Activated naive CD8-positive, alpha-beta T cell treated with anti-CD3 and anti-CD28 coated beads, Interleukin-2, amount 10 ng/mL, durations not matched to agents 7 days and 5 days (primary cell): Measurements from ENCODE around the gene PPARD. TPM values are rescaled to one million over a fixed set of nuclear protein-coding genes. Genes with fewer than 3 reads are reported as not detected.
A peak's percentile ranks its signal among the peaks of the same experiment; 100 is the strongest.

Experiments
- ATAC-seq: fragments of 150-1000 bp; cut with Tn5 transposase; one replicate; pipeline ENCODE4 v1.10.0; 2021; ENCODE audit warnings: low read depth, moderate library complexity
- POLR2A ChIA-PET: fragments of 350-600 bp; sonication (Branson Sonifier 250); formaldehyde crosslinking; loops from one replicate; lab custom pipeline; 2021; ENCODE audit warnings: antibody characterized with exemption; lab: Charles Lee
- DNase-seq: peaks from one replicate; pipeline ENCODE4 v3.0.0; 2021
- H3K27ac Mint-ChIP-seq: one replicate; pipeline ENCODE4 v1.8.0; 2022; ENCODE audit warnings: mild to moderate bottlenecking, mixed read lengths
- H3K27me3 Mint-ChIP-seq: one replicate; pipeline ENCODE4 v1.8.0; 2022; ENCODE audit warnings: mild to moderate bottlenecking, moderate library complexity, mixed read lengths
- H3K36me3 Mint-ChIP-seq: one replicate; pipeline ENCODE4 v1.8.0; 2021; ENCODE audit warnings: mild to moderate bottlenecking, mixed read lengths
- H3K4me1 Mint-ChIP-seq: one replicate; pipeline ENCODE4 v1.8.0; 2021; ENCODE audit warnings: mixed read lengths
- H3K4me3 Mint-ChIP-seq: one replicate; pipeline ENCODE4 v1.8.0; 2022; ENCODE audit warnings: mild to moderate bottlenecking, moderate library complexity, mixed read lengths
- H3K9me3 Mint-ChIP-seq: one replicate; pipeline ENCODE4 v1.8.0; 2021; ENCODE audit warnings: mixed read lengths
- total RNA-seq, 2 experiments: library from RNA; stranded (reverse); gene quantifications; one replicate each; pipeline ENCODE4 v1.2.3, GENCODE V29; 2021

PPARD gene
- total RNA-seq, 2 experiments from 2014 or later, result 43.0 to 45.9 TPM

DNA sequence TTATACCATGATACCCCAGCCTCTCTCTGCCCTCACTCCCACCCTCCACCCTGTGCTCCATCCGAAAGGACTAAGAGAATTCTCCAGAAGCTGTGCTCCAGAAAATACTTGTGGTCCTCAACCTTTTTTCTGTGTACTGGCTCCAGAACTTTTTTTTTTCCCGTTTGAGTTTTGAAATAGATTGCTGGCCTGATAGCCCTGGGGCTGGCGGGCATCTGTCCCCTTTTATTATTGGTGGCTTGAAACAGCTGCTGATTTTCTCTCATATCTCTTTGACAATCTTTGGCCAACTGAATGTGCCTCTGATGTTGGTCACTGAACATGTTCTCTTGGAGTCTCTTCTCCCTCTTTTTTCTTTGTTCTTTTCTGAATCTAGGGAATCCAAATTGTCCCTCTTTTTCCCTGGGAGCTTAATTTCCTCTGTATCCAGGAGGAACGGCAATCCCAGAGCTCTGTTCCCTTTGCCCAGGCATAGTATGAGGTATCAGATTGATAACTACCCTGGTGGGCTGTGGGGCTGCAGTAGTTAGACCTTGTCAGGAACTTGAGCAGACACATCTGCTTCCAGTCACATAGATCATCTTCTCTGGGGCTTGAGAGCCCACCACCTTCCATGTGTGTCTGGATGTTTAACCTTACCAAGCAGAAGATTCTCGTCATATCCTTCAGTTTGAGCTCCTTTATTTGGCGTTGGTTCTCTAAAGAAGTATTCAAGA lies 1.6 kb downstream of the PPARD start:
- Mint-ChIP-seq H3K9me3 (no peaks in the 10 kb centered on the region), H3K27ac (peak overlapping the region; percentile 40), H3K4me1 (peaks cover 48% of the 10 kb centered on the region), H3K4me3 (peak overlapping the region; percentile 97), H3K27me3 (no peaks in the 10 kb centered on the region), H3K36me3 (peaks cover 41% of the 10 kb centered on the region)
- ATAC-seq, result no peak
- no peak for DNase-seq
- POLR2A ChIA-PET, result interaction anchor here (0.8 to 2.9 kb wide), 5 partner anchors 28 to 124 kb away, joined by 3 to 23 read pairs (median 4); partner anchors contain the start of gene RPL10A

DNA sequence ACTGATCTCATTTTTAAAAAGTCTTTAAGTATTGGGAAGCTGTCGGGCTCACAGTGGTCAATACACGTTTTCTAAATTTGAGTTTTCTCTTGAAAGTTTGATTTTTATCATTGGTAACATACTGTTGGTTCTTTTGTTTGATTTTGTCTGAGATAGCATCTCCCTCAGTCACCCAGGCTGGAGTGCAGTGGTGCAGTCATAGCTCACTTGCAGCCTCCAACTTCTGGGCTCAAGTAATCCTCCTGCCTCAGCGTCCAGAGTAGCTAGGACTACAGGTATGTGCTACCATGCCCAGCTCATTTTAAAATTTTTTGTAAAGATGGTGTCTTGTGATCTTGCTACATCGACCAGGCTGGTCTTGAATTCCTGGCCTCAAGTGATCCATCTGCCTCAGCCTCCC lies 9.1 kb downstream of the PPARD start:
- H3K4me3 Mint-ChIP-seq, result no peak overlapping the region
- DNase-seq (no peak), ATAC-seq (no peak)
- H3K9me3 Mint-ChIP-seq, result no peaks in the 10 kb centered on the region
- H3K27ac Mint-ChIP-seq, result no peak overlapping the region
- POLR2A ChIA-PET, result no interaction called here
- H3K27me3 Mint-ChIP-seq, result no peaks in the 10 kb centered on the region
- H3K4me1 Mint-ChIP-seq, result peaks cover 30% of the 10 kb centered on the region
- H3K36me3 Mint-ChIP-seq, result peaks cover 69% of the 10 kb centered on the region

DNA sequence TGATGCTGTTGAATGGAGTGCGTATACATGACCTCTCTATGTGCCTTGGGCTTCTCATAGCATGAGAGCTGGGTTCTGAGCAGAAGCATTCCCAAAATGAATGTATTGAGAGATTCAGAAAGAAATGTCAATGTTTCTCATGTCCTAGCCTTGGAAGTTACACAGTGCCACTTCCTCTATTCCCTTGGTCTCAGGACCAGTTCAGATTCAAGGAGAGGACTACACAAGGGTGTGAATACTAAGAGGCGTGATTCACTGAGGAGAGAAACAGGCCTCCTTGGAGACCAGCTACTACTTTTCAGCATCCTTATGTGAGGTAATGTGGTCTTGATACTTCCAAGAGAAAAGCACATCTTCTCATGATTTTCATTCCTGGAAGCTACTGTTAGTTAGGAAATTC lies 10.4 kb downstream of the PPARD start:
- no peaks in the 10 kb centered on the region for H3K27me3 Mint-ChIP-seq
- H3K36me3 Mint-ChIP-seq, result peaks cover 78% of the 10 kb centered on the region
- POLR2A ChIA-PET, result no interaction called here

DNA sequence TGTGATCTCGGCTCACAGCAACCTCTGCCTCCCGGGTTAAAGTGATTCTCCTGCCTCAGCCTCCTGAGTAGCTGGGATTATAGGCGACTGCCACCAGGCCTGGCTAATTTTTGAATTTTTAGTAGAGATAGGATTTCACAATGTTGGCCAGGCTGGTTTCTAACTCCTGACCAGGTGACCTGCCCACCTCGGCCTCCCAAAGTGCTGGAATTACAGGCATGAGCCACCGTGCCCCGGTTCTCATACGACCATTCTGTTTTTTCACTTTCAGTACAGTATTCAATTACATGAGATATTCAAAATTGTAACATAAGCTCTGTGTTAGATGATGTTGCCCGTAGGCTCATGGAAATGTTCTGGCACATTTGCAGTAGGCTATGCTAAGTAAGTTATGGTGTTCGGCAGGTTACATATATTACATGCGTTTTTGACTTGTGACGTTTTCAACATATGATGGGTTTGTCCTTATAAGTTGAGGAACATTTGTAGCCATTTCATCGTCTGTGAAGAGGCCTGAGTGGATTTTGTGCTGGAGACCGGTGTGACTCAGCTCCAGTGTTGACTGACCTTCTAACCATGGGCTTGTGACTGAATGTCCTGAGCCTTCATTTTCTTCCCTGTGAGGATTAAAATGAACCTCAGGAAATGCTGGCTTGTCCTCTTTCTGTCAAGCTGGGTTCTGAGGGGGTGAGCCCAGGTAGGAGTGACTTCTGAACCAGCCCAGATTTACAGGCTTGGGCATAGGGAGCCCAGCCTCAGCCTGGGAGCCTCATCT lies 12.2 kb downstream of the PPARD start:
- no peak overlapping the region for H3K27ac Mint-ChIP-seq
- DNase-seq (no peak), ATAC-seq (no peak)
- POLR2A ChIA-PET, result no interaction called here
- no peaks in the 10 kb centered on the region for H3K9me3 Mint-ChIP-seq
- peaks cover 73% of the 10 kb centered on the region for H3K36me3 Mint-ChIP-seq
- no peak overlapping the region for H3K4me3 Mint-ChIP-seq
- peaks cover 29% of the 10 kb centered on the region for H3K4me1 Mint-ChIP-seq
- no peaks in the 10 kb centered on the region for H3K27me3 Mint-ChIP-seq

More for the DNA sequence above, 10.4 kb downstream of the PPARD start:
- peaks cover 25% of the 10 kb centered on the region for H3K4me1 Mint-ChIP-seq
- no peak overlapping the region for H3K4me3 Mint-ChIP-seq
- H3K9me3 Mint-ChIP-seq, result no peaks in the 10 kb centered on the region
- H3K27ac Mint-ChIP-seq, result no peak overlapping the region
- ATAC-seq (no peak), DNase-seq (no peak)

DNA sequence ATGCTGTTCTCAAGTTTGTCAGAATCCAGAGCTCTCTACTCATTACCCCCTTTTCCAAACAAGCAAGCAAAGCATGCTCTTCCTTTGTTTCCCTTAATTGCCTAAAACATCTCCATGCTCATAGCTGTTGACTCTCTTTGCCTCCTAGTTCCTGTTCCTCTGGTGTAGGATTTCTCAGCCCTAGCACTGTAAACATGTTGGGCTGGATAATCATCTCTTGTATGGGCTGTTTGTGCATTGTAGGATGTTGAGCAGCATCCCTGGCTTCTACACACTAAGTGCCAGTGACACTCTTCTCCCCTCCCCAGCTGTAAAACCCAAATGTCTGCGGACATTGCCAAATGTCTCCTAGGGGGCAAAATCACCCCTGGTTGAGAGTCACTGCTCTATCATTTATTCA lies 14.0 kb downstream of the PPARD start:
- no peak overlapping the region for H3K27ac Mint-ChIP-seq
- DNase-seq (no peak), ATAC-seq (no peak)
- H3K4me1 Mint-ChIP-seq, result peaks cover 23% of the 10 kb centered on the region
- POLR2A ChIA-PET, result interaction anchor here (0.5 kb wide), 2 partner anchors 1246 to 1475 kb away, joined by 5 read pairs; no protein-coding TSS in a partner anchor
- H3K27me3 Mint-ChIP-seq, result no peaks in the 10 kb centered on the region
- peaks cover 55% of the 10 kb centered on the region for H3K36me3 Mint-ChIP-seq
- no peak overlapping the region for H3K4me3 Mint-ChIP-seq
- H3K9me3 Mint-ChIP-seq, result no peaks in the 10 kb centered on the region

DNA sequence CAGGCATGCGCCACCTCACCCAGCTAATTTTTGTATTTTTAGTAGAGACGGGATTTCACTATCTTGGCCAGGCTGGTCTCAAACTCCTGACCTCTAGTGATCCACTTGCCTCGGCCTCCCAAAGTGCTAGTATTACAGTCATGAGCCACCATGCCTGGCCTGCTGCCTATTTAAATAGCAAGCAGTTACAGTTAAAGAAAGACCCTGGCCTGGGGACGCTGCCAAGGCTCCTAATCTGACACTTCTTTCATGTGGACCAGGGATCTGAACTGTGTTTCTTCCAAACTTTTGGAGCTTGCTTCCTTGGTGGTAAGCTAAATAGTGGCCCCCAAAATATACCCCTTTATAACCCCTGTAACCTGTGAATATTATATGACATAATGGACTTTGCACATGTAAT lies 15.3 kb downstream of the PPARD start:
- ATAC-seq, result no peak
- no peak for DNase-seq
- Mint-ChIP-seq H3K27ac (no peak overlapping the region), H3K36me3 (peaks cover 44% of the 10 kb centered on the region), H3K4me1 (peaks cover 28% of the 10 kb centered on the region), H3K9me3 (no peaks in the 10 kb centered on the region), H3K4me3 (no peak overlapping the region), H3K27me3 (no peaks in the 10 kb centered on the region)
- POLR2A ChIA-PET, result no interaction called here

DNA sequence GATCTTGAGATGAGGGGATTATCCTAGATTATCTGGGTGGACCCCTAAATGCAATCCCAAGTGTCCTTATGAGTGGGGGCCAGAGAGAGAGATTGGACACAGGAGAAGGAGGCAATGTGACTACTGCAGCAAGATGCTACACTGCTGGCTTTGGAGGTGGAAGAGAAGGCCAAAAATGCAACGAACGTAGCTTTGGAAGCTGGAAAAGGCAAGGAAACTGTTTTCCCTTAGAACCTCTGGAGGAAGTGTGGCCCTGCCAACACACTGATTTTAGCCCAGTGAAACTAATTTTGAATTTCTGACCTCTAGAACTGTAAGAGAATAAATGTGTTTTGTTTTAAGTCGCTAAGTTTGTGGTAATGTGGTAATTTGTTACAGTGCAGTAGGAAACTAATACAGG lies 15.7 kb downstream of the PPARD start:
- Mint-ChIP-seq H3K4me3 (no peak overlapping the region), H3K4me1 (peaks cover 28% of the 10 kb centered on the region), H3K27ac (peak overlapping the region; percentile 14), H3K9me3 (no peaks in the 10 kb centered on the region), H3K36me3 (peaks cover 40% of the 10 kb centered on the region), H3K27me3 (no peaks in the 10 kb centered on the region)
- POLR2A ChIA-PET, result no interaction called here
- DNase-seq, result no peak
- no peak for ATAC-seq

DNA sequence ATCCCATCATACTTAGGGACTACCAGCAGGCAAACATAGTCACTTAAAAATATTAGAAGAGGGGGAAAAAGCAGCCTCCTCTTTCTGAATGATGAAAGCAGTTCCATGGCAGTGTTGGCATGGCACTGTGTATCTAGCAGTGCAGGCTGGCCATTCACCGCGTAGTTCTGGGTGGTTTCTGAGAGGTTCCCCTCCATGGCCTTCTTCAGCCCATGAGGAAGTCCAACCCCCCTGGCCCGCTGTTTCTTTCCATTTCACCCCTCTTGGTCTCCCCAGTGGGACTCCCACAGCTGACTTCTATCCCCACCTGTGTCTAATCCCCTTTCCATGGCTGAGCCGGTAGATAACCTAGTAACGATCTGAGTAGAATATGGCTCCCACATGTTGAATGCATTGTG lies 17.0 kb downstream of the PPARD start:
- peak overlapping the region; percentile 26 for H3K27ac Mint-ChIP-seq
- H3K27me3 Mint-ChIP-seq, result no peaks in the 10 kb centered on the region
- POLR2A ChIA-PET, result no interaction called here
- peaks cover 35% of the 10 kb centered on the region for H3K36me3 Mint-ChIP-seq
- no peak for DNase-seq
- no peak overlapping the region for H3K4me3 Mint-ChIP-seq
- peaks cover 30% of the 10 kb centered on the region for H3K4me1 Mint-ChIP-seq
- ATAC-seq, result no peak
- H3K9me3 Mint-ChIP-seq, result no peaks in the 10 kb centered on the region

DNA sequence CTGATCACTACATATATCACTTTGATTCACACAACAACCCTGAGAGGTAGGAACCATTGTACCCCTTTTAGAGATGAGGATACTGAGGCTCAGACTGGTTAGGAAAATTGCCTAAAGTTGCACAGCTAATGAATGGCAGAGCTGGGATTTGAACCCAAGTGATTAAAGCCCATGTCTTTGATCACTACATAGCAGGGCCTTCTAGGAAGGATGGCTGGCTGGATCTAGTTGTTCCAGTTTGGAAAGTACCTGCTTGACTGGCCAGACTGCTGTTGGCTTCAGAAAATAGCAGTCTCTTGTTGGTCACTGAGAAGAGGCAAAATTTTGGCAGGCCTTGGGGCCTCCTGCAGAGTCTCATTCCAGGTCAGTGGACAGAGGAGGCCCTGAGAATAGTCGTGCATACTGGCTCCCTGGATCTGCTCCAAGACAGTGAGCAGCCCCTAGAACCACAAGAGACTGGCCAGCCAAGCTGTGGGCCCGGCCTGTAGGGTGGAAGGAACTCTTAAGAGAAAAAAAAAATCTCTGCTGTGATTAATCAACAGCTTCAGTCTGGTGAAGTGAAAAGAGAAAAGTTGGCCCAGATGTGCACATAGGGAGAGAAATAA lies 17.5 kb downstream of the PPARD start:
- Mint-ChIP-seq H3K9me3 (no peaks in the 10 kb centered on the region), H3K27me3 (no peaks in the 10 kb centered on the region), H3K27ac (peak overlapping the region; percentile 47), H3K4me3 (no peak overlapping the region), H3K4me1 (peaks cover 29% of the 10 kb centered on the region), H3K36me3 (peaks cover 31% of the 10 kb centered on the region)
- ATAC-seq, result no peak
- POLR2A ChIA-PET, result no interaction called here
- DNase-seq, result no peak

DNA sequence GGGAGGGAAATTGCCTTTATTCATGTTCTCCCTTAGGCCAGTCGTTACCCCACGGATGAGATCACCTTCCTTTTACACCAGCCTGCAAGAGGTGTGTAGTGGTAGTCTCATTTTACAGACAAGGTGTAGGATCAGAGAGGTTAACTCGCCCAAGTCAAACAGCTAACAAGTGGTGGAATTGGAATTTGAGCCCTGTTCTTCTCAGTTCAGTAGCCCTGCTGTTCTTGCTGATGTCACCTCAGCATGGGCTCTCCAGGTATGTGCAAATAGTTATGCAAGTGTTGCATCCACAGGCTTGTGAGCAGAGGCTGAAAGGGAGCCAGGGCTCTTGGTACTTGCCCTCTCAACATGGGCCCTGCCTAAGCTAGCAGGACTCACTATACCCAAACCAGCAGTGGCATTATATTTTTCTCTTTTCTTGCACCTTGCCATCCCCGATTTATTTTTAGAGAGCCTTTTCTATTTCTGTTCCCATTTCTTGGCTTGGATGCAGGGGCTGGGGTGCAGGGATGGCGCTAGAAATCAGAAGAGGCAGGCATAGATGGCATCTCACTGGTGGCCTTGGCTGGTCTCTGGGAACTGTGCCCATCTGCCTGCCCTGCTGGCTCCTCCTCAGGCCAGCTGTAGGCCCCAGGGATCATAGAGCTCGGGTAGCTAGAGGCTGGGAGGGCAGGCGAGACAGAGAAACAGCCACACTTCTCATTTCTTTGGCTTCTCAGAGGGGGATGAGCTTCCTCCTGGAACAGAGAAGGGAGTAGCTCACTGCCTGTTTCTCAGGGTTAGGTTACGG lies 18.2 kb downstream of the PPARD start:
- Mint-ChIP-seq H3K4me1 (peaks cover 29% of the 10 kb centered on the region), H3K9me3 (no peaks in the 10 kb centered on the region), H3K27ac (peak overlapping the region; percentile 55), H3K27me3 (no peaks in the 10 kb centered on the region), H3K4me3 (no peak overlapping the region), H3K36me3 (peaks cover 31% of the 10 kb centered on the region)
- ATAC-seq (no peak), DNase-seq (no peak)
- POLR2A ChIA-PET, result no interaction called here

DNA sequence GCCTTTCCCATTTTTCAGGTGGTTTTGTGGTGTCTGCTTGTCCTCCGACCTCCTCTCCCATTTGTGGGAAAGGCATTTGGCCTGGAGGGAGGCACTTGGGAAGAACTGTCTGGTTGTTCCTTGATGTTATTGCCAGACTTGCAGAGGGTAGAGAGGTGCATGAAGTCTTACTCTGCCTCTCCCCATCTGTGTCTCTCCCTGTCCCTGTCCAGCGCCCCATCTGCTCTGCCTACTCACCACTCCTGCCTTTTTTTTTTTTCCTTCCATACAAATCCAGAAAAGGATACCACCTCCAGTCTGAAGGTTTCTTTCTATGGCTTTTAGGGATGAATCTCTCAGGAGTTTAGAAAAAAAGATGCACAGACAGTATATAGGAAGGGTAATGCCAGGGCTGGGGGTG lies 19.8 kb downstream of the PPARD start:
- ATAC-seq (no peak), DNase-seq (no peak)
- no peaks in the 10 kb centered on the region for H3K9me3 Mint-ChIP-seq
- H3K36me3 Mint-ChIP-seq, result peaks cover 26% of the 10 kb centered on the region
- H3K27ac Mint-ChIP-seq, result no peak overlapping the region
- peaks cover 31% of the 10 kb centered on the region for H3K4me1 Mint-ChIP-seq
- no peaks in the 10 kb centered on the region for H3K27me3 Mint-ChIP-seq
- no peak overlapping the region for H3K4me3 Mint-ChIP-seq
- POLR2A ChIA-PET, result no interaction called here

DNA sequence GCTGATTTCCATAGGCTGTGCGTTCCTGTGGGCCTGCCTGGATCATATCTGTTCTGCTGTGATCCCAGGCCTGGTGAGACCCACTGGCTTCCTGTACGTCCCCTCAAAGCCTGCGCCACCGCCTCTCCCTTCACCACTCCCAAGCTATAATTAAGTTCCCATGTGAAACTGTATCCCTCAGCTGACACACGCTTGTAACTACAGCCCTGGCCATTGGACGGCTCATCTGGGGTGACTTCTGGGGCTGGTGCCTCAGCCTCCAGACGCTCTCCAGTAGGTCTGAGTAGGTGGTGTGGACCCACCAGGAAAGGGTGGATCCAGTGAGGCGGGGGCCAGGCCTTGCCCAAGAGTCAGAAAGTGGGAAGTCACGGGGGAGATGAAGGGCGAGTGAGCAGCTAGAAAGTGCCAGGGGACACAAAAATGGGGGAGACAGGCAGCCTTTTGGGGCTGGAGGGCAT lies 21.0 kb downstream of the PPARD start:
- Mint-ChIP-seq H3K4me3 (no peak overlapping the region), H3K4me1 (peaks cover 32% of the 10 kb centered on the region), H3K9me3 (no peaks in the 10 kb centered on the region), H3K27ac (no peak overlapping the region), H3K27me3 (no peaks in the 10 kb centered on the region), H3K36me3 (peaks cover 20% of the 10 kb centered on the region)
- POLR2A ChIA-PET, result no interaction called here
- DNase-seq (no peak), ATAC-seq (no peak)
